Choroid plexus epithelial cell (primary cell): Measurements from ENCODE around the gene HINT3.
A peak's percentile ranks its signal among the peaks of the same experiment; 100 is the strongest.

Experiments
- DNase-seq: peaks from one replicate; pipeline ENCODE4 v3.0.0-alpha.2; 2010; ENCODE audit warnings: low read depth
- H3K4me3 ChIP-seq: 2 replicates; pipeline ENCODE4 v1.5.1; 2011; ENCODE audit warnings: low read depth, mild to moderate bottlenecking, control low read depth, low read length, moderate library complexity
- CTCF ChIP-seq: conservative IDR thresholded peaks from 2 replicates; pipeline ENCODE4 v1.5.1; 2011; ENCODE audit warnings: low read depth, mild to moderate bottlenecking, control low read depth, inconsistent platforms, low read length, moderate library complexity

The HINT3 gene

GRCh38 chr6:125918681-125919566, 37.6 kb upstream of the HINT3 start:
- peak overlapping the region; percentile 45 for H3K4me3 ChIP-seq
- no peak for TF ChIP-seq CTCF
- peak; percentile 96 for DNase-seq

DNA sequence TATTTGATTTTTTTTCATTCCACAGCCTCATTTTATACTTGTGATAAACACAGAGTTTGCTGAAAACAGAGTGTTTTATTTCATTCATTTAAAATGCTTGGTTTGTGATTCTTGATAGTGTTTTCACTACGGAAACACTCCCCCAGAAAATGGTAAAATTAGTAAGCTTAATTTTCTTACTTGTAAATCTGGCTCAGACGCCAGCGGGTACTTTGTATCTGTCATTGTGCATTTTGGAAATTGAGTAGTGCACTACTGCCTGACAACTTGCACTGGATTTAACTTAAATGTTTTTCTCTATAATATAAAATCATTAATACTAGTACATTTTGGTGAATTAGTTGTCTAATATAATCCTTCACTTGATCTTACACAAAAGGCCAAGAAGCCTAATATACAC, 37.0 kb upstream of the HINT3 start:
- TF ChIP-seq CTCF: no peak
- no peak for DNase-seq
- H3K4me3 ChIP-seq: peak overlapping the region; percentile 45

GRCh38 chr6:125922322-125922860, 34.2 kb upstream of the HINT3 start:
- H3K4me3 ChIP-seq: no peak overlapping the region
- TF ChIP-seq CTCF: no peak
- no peak for DNase-seq

GRCh38 chr6:125923366-125923877, 33.1 kb upstream of the HINT3 start:
- DNase-seq: peak; percentile 56
- no peak overlapping the region for H3K4me3 ChIP-seq
- no peak for TF ChIP-seq CTCF

- H3K4me3 ChIP-seq: no peak overlapping the region
- TF ChIP-seq CTCF: no peak
- no peak for DNase-seq
Observed at GRCh38 chr6:125924169-125924568, 32.4 kb upstream of the HINT3 start.

- no peak for DNase-seq
- no peak overlapping the region for H3K4me3 ChIP-seq
- TF ChIP-seq CTCF: no peak
Observed at GRCh38 chr6:125924697-125925358, 31.7 kb upstream of the HINT3 start.
